CD4-positive, alpha-beta T cell treated with Interleukin-6 for 4 hours (primary cell): ENCODE data around the gene EIPR1.

Experiments used
- DNase-seq: peaks from one replicate; pipeline ENCODE4 v3.0.0-alpha.2; 2020; ENCODE audit warnings: mixed read lengths

The EIPR1 gene

DNA sequence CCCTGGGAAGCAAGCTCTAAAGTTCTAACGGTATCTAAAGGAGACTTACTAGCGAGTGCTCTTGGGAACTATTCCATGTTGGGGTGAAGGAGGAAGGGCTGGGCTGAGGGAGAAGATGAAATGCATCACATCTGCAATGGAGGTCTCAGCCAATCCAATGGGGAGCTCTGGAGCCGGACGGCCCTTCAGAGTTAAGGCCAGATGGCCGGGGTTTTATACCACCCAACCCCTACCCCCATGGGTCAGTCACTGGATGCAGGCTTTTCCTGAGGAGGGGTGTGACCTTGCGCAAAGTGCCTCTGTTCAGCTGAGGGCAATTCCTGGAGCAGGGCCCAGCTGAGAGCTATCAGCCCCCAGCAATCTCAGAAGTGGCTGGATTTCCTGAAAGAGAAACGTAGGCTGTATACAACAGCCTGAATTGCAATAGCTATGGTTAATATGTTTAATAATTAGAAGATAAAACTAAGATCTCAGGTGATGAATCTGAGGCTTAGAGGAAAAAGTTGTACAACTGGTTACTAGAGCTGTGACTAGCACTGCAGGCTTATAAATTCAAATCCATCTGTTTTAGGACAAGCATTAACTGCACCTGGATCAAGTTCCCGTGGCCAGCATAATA lies 21.6 kb downstream of the EIPR1 start:
- DNase-seq = no peak

DNA sequence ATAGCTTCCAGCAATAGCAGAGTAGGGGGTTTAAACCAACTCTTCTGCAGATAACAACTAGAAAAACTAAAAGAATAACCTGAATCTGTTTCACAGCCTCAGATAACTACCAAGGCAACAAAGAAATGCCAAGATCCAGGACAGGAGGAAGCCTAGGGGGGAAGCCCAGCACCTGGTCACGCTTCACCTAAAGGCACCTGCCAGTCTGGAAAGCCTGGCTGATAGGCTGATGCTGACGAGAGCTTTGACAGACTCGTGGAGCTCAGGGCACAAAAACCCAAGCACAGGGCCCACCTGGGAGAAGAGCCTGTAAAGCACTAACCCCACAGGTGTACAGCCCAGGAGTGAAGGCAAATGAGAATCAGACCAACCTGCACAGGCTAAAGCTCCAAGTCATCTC lies 22.6 kb downstream of the EIPR1 start:
- DNase-seq = no peak

DNA sequence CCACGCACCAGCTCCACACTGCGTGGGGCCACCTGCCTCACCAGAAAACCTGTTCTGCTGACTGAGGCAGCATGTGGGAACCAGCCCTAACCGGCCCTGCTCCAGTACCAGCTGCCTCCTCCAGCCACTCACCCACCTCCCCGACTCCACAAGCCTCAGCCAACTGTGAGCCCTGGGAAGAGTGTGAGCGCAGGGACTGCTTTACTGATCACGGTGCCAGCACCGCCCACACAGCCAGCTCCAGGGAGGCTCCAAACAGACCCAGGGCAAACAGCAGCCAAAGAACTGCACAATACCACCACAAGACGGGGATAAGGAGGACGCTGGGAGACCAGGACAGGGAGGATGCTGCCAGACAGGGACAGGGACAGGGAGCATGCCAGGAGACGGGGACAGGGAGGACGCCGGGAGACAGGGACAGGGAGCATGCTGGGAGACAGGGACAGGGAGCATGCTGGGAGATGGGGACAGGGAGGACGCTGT lies 28.4 kb downstream of the EIPR1 start:
- no peak for DNase-seq

DNA sequence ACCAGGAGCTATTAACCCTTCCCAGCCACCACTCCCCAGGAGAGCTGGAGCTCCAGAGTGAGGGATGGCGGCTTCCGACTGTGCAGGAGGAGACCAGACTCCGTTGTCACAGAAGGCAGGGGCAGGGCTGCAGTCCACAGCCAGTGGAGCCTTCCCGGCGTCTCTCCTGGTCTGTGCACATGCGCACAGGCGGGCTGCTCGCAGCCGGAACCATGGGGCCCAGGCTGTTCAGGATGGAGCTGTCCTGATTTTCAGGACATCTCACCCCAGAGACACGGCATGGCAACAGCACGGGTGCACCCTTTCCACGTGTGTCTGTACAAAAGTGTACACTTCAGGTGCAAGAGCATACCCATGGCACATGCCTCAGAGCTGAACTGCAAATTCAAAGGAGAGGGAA lies 28.9 kb downstream of the EIPR1 start:
- no peak for DNase-seq

DNA sequence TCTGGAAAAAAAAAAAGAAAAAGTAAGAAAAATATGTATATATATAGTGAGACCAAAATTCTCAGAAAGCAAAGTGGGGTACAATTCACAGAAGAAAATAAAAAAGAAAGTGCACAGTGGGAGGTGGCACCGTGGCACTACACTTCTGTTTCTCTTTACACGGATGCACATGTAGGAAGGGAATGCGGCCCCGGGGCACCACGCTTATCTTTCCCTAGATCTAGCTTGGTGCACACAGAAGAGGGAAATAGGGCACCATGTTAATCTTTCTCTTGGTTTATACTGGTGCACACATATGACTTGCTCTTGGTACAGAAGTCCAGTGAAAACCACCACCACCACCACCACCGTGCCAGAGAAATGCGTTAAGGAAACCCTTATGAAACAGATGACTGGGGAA lies 32.0 kb downstream of the EIPR1 start:
- no peak for DNase-seq

DNA sequence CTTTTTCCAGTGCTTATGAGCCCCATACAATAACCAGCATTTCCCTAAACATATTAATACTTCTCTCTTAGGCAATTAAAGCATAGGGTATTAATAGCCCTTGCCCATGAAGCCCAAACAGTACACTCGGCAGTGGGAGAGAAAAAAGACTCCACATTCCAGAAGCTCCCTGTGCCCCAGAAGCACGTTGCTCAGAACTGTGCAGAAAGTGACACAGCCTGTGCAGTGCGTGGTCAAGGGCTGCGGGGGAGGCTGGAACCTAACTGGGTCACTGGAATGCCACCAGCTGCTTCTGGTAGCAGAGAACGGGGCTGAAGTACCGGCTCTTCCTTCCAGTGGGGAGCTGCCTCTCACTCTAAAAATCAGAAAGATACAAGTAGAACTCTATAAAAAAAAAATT lies 32.7 kb downstream of the EIPR1 start:
- no peak for DNase-seq

DNA sequence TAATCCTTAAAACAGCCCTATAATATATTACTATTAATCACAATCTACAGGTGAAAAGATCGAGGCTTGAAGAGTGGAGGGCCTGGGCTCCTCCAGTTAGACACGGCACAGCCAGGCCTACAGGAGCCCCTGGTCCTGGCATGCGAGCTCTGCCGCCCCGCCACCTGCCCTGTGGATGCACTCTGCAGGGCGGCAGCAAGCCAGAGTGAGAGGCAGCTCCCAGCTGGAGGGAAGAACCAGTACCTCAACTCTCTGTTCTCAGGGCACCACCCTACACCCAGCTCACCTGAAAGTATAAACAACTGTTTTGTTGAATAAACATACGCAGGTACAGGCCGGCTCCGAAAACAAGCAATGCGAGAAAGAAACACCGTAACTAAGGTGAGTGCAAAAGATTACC lies 34.6 kb downstream of the EIPR1 start:
- no peak for DNase-seq

DNA sequence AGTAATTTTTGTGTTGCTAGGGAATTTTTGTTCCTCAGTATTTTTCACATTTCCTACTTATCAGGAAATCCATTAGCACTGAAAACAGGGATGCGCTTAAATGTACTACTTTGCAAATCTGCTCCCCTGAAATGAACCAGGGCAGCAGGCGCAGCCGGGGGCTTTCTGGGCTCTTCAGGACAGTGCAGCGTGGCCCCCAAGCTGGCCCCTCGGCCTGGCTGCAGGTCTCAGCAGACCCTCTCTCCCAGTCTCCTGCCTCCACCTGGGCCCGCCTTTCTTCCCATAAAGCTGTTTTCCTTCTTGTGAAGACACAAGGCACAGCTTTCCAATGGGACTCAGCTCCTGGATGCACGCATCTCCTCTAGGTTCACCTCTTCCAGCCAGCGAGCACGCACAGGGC lies 35.3 kb downstream of the EIPR1 start:
- no peak for DNase-seq

DNA sequence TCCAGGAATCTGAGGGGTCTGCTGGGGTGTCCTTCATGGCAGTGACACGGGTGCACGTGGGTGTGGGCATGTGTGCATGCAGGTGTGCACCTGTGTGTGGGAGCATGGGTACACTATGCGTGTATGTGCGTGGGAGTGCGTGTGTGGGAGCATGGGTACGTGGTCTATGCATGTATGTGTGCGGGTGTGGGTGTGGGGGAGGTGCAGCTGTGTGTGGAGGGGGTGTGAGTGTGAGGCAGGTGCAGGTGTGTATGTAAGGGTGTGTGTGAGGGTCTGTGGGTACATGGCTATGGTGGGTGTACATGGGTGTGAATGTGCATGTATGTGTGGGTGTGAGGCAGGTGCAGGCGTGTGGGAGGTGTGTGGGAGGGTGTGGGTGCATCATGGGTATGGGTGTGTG lies 36.3 kb downstream of the EIPR1 start:
- DNase-seq = no peak

DNA sequence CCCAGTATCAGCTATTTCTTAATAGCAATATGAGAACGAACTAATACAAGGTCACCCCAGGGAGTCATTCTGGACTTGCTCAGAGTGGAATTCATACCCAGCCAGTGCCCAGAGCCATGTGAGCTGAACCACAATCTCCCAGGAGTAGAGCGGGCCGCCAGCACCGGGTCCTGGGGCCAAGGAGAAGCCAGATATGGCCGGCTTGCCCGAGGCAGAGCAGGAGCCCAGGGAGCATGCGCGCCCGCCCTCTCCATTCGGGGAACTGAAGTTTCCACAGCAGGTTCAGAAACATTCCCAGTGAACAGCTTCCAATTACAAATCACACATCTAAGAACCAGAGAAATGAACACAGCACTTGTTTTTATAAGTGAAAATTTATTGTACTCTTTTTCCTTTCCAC lies 37.5 kb downstream of the EIPR1 start:
- DNase-seq = no peak

DNA sequence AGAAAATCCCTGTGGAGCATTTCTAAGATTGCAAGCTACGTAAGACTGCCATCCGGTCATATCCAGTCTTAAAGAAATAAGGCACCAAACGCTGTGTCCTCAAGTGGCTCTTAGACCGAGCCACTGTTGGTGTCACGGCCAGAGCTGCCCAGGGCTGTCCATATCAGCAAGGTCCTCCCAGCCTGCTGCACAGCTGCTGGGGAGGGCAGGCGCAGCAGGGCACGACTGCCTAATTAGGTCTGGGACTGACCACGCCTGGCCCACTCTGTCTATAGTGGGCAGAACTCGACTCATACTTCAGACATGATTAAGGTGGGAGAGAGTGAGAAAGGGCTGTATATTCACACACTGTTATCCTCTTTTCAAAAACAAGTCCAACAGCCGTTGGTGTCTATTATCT lies 39.3 kb downstream of the EIPR1 start:
- DNase-seq = no peak

DNA sequence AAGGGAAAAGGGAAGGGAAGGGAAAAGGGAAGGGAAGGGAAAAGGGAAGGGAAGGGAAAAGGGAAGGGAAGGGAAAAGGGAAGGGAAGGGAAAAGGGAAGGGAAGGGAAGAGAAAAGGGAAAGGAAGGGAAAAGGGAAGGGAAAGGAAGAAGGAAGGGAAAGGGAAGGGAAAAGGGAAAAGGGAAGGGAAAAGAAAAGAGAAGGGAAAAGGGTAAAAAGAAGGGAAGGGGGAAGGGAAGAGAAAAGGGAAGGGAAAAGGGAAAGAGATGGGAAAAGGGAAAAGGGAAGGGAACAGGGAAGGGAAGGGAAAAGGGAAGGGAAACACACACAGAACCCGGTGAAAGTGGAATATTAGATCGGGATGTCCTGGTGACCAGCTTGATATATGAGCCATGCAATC lies 40.8 kb downstream of the EIPR1 start:
- no peak for DNase-seq

DNA sequence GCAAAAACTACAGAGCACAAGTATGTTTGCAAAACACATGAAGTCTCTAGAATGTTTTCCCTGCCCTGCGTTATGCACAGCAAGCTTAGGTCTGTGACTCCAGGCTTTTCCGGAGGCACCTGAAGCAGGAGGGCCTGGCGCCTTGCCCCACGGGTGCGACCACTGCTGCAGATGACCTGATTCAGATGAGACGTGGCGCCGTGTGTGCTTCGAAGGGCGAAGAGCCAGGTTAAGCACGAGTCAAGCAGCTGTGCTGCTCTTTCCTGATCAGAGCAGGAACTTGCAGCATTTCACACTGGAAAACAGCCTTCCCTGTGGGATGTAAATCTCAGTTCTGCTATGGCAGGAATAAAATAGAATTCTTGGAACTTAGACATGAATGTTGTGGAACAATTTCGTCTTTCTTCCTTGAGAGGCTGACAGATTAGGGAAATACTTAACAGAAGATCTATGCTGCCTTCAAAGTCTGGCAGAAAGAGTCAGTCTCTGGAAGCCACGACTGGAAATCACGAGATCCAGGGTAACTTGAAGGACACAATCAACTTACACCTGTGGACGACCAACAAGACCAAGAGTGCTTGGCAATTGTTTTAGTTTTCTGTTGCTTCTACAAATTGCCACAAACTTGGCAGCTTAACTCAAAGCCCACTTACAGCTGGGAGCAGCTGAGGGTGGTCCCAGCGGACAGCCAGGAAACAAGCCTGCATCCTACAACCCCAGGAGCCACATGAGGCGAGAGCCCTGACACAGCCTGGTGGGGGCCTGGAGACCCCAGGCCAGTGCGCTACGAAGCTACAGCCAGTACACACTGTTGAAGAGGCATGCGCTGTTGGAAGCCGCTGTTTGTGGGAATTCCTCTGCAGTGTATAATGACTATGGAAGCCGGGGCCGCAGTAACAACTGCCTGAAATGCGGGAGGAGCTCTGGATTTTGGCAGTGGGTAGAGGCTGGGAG lies 42.9 kb downstream of the EIPR1 start:
- DNase-seq = no peak

DNA sequence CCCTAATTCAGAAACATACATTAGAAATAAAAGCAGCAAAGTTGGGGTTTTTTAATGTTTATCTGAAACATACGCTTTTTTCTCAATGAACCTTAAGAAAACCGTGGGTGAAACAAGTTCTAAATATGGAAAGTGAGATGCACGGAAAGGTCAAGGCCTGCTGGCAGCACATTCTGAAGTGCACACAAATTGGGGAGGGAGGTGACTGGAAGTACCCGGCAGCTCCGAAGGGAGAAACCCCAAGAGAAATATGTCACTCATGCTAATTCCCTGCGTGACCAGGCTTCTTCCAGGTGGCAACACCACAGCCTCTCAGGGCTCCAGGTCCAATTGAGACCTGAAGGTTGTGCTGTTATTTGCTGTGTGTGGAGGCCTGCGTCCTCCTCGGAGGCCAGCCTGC lies 45.5 kb downstream of the EIPR1 start:
- no peak for DNase-seq

DNA sequence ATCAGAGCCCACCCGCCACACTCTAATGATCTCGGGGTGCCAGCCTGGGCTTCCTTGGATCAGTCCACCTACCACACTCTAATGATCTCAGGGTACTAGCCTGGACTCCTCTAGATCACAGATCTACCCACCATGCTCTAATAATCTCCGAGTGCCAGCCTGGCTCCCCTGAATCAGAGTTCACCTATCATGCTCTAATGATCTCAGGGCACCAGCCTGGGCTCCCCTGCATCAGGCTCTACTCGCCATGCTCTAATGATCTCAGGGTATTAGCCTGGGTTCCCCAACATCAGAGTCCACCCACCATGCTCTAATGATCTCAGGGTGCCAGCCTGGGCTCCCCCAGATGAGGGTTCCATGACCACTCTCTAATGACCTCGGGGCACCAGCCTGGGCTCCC lies 48.1 kb downstream of the EIPR1 start:
- DNase-seq = no peak

DNA sequence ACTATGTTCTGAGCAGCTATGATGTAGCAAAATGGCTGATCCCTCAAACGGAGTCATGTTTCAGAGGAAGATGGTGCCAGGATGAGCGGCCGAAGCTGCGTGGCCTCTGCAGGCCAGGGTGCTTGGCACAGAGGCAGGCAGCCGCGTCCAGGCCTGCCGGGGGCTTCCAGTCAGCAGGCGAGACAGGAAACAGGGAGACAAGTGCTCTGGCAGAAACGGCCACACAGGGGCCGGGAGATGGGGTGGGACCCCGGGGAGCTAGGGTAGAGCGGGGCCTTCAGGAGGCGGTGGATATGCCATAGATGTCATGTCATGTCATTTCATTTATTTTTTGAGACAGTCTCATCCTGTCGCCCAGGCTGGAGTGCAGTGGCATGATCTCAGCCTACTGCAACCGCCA lies 50.7 kb downstream of the EIPR1 start:
- no peak for DNase-seq

DNA sequence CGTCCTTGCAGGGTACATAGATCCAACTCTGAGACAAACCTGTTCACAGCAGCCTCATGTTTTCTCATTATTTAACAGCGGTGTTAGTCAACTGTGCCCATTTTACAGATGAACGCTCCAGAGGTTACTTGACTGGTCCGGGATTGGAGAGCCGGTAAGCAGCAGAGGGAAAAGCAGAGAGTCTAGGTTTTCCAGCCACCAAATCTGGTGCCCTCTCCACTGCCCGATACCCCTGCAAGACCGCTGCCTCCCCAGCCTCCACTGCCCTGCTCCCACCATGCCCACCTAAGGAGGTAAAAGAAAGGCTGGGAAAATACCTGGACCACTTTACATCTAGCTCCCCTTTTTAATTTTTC lies 51.5 kb downstream of the EIPR1 start:
- DNase-seq = no peak

DNA sequence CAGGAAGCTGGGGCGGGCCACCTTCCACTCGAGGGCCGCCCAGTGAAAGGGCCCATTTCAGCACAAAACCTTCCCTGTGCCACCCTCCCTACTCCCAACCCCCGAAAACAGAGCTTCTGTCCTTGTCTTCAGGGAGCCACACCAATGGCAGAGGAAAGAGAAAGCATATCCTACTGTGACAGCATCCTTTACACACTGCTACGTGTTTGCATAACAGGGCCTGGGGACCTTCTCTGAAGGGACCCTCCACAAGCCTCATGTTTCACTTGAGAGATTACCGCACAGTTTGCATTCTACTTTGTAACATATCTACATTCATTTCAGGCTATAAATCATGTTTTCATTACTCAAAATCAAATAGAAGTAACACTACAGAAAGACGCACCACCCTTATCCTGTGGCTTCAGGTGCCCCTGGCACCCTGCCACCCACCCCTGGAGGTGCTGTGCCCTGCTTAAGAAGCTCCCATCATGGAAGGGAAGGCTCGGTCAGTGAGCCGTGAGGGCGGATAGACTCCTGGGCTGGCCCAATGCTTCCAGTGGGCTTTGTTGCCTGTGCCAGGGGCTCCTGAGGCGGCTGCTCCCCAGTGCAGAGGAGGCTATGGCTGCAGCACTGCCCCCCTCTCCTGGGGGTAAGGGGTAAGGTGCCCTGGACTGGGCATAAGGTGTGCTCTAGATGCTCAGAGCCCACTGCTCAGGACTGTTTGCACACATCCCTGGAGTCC lies 52.0 kb downstream of the EIPR1 start:
- no peak for DNase-seq

DNA sequence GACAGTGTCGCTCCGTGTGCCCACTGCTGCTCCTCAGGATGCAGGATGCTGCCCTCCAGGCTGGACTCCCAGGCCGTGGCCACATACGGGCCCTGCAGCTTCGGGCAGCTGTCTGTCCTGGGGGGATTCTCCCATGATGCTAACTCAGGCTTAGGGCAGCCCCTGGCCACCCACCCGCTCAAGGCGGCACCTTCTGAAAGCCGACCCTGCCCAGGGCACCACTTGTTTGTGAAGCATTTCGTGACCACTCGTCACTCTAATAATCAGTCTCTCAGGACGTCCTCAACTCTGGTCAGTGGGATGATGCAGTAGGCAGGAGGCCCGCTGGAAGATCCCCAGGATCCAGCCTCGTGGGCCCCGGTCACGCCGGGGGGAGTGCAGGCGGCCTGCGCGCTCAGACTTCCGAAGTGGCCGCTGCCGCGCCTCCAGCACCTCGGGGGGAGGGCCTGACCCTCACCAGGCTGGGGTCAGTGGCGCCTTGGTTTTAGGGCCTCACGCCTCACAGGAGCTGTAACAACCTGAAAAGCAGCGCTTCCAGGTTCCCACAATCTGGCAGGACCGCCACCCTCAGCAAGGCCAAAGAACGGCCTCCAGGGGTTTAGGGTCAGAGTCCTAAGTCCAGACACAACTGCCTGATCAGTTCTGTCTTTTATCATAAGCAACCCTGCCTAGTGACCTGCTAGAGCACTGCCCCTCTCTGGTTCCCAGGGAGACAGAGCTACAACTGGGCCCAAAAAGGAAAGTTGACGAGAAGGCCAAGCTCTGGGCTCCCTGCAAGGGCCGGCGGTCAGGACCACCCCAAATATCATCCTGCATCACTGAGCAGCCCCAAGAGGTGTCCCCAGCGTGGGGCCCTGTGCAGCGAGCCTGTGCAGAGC lies 53.0 kb downstream of the EIPR1 start:
- DNase-seq = no peak

DNA sequence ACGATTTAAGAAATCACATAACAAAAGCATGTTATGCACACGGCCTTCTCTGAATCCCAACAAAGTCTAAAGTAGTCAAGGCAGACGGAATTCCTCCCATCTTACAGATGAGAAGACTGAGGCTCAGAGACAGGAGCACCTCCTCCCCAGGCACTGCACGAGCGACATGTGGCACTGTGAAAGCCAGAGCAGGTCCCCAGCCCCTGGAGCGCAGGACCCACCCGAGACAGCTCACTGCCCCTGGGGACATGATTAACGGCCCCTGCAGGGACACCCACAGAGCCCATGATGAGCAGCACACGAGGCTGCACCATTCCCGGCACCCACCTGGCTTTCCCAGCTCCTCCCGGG lies 53.6 kb downstream of the EIPR1 start:
- no peak for DNase-seq

DNA sequence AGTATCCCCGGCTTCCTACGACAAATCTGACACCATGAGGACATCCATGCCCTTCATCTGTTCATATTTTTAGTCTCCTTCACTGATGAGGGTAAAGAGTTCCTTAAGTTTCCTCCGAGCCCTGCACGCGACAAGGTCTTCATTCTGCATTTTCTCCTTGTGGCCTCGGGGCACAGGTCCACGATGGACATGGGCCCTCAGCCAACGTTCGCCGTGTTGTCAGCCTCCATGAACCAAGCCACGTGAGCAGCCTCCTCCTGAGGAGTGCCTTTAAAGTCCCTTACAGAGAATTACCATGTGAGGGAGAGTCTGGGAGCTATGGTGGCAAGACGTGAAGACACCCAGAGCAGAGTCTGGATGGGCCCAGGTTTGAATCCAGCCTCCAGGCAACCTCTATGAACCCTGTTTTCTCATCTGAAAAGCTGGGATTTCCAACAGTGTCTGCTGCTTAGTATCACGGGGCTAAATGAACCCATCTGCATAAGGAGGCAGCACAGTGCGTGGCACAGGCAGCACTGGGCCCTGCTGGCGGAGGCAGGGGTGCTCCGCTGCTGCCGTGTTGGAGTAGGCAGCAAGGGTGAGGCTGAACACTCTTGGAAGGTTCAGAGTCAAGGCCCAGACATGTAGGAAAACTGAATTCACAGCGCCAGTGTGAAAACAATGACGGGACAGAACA lies 54.1 kb downstream of the EIPR1 start:
- DNase-seq = no peak

DNA sequence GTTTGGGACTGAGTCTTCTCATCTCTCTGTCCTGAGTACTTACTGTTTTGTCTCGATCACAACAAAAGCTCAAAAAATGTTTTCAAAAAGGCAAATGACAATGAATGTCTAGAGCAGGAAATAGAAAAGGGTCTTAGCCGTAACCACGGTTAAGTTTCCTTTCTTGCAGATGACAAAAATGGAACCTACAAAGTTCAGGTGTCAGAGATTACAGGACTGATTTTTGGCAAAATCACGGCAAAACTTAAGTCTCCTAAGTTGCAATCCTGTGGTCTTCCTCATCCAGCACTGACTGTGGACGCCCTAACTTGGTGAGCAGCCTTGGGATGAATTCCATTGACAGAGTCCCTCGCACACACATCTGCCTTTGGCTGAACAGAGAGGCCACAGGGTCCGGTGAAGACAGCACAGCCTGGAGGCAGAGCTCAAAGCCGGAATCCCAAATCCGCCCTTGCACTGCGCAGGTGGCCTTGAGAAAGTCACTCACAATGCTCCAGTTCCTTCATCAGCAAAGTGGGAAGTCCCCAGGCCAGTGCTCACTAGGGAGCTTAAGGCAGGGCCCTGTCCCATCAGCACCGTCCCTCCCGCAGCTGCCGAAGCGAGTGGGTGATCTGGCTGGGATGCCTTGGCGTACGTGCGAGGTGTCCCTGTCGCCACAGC lies 55.2 kb downstream of the EIPR1 start:
- DNase-seq = no peak
